Loucy (cell line): Measurements from ENCODE around the gene CTNND2.

Source experiments
- CTCF ChIP-seq: fragments of 200-600 bp; sonication (generic); conservative IDR thresholded peaks from 2 replicates; pipeline ENCODE4 v1.5.1; 2014; ENCODE audit warnings: mild to moderate bottlenecking, antibody characterized with exemption, low read length
- EZH2phosphoT487 ChIP-seq: fragments of 200-600 bp; IDR thresholded peaks from 2 replicates; pipeline ENCODE4 v1.6.1; 2018; ENCODE audit warnings: antibody characterized with exemption, mild to moderate bottlenecking, moderate library complexity, borderline replicate concordance

GRCh38 chr5:11790201-11790600 is 114.0 kb downstream of the CTNND2 start:
- TF ChIP-seq CTCF: no peak
- TF ChIP-seq EZH2phosphoT487: no peak
